K562 (cell line): ENCODE measurements around the gene NEDD9. TPM values are rescaled to one million over a fixed set of nuclear protein-coding genes. Genes with fewer than 3 reads are reported as not detected.
A peak's percentile ranks its signal among the peaks of the same experiment; 100 is the strongest.

Experiments
- BRCA1 ChIP-seq, 2 experiments: fragments of 450-650 bp in 1 of 2; sonication (generic) in 1 of 2; formaldehyde crosslinking in 1 of 2; IDR thresholded peaks; 2 replicates each; pipeline versions ENCODE4 v1.5.0 to v1.6.1; 2017 to 2020; ENCODE audit warnings: mild to moderate bottlenecking in 1 of 2, missing genetic modification reagents in 1 of 2
- CHCHD3 ChIP-seq: fragments of 250-450 bp; sonication (Bioruptor Pico); IDR thresholded peaks from 2 replicates; pipeline ENCODE4 v2.1.2; 2022; ENCODE audit warnings: mild to moderate bottlenecking
- DPF2 ChIP-seq: fragments of 450-650 bp; IDR thresholded peaks from 2 replicates; pipeline ENCODE4 v1.6.1; 2016
- FOXK2 ChIP-seq, 2 experiments: fragments of 450-650 bp; IDR thresholded peaks in 1 of 2; conservative IDR thresholded peaks in 1 of 2; 2 replicates each; pipeline ENCODE4 v1.6.1; 2016; ENCODE audit warnings: low read depth in 2 of 2, mild to moderate bottlenecking in 1 of 2
- JUNB ChIP-seq: fragments of 450-650 bp; formaldehyde crosslinking; conservative IDR thresholded peaks from 2 replicates; pipeline ENCODE4 v1.4.0; 2020; ENCODE audit warnings: mild to moderate bottlenecking
- KAT8 ChIP-seq: fragments of 450-650 bp; IDR thresholded peaks from 2 replicates; pipeline ENCODE4 v1.6.1; 2016; ENCODE audit warnings: low read depth, mild to moderate bottlenecking
- LEF1 ChIP-seq: fragments of 450-650 bp; IDR thresholded peaks from 2 replicates; pipeline ENCODE4 v1.6.1; 2016; ENCODE audit warnings: mild to moderate bottlenecking
- MTA1 ChIP-seq: fragments of 450-650 bp; IDR thresholded peaks from 2 replicates; pipeline ENCODE4 v1.6.1; 2017; ENCODE audit warnings: borderline replicate concordance
- NFE2 ChIP-seq: IDR thresholded peaks from 2 replicates; pipeline ENCODE4 v1.6.1; 2014; ENCODE audit warnings: antibody characterized with exemption, low read depth
- NR2C2 ChIP-seq, 2 experiments: fragments of 200-800 bp in 1 of 2; sonication (Bioruptor generic) in 1 of 2; sonication (generic) in 1 of 2; formaldehyde crosslinking in 1 of 2; IDR thresholded peaks; 2 replicates each; pipeline versions ENCODE4 v1.6.1 to v1.8.0; 2016 to 2022; ENCODE audit warnings: mild to moderate bottlenecking in 1 of 2, missing compliant biosample characterization in 1 of 2, missing genetic modification characterization in 1 of 2, missing genetic modification reagents in 1 of 2
- PHF8 ChIP-seq: fragments of 200-600 bp; sonication (generic); IDR thresholded peaks from 2 replicates; pipeline ENCODE4 v1.6.1; 2012; ENCODE audit warnings: mixed run types, mild to moderate bottlenecking, inconsistent platforms, low read length, moderate library complexity, borderline replicate concordance
- POLR2A ChIP-seq: fragments of 450-650 bp; conservative IDR thresholded peaks from 2 replicates; pipeline ENCODE4 v1.6.1; 2016
- SP1 ChIP-seq: sonication (generic); formaldehyde crosslinking; IDR thresholded peaks from 2 replicates; pipeline ENCODE4 v1.8.1; 2022; ENCODE audit warnings: mild to moderate bottlenecking, missing genetic modification reagents
- TBL1XR1 ChIP-seq, 2 experiments: IDR thresholded peaks; 2 replicates each; pipeline ENCODE4 v1.6.1; 2012; ENCODE audit warnings: improper control_type of control experiment in 2 of 2, low read length in 2 of 2, mild to moderate bottlenecking in 1 of 2
- ZZZ3 ChIP-seq: fragments of 450-650 bp; IDR thresholded peaks from 2 replicates; pipeline ENCODE4 v1.6.1; 2016; ENCODE audit warnings: antibody characterized with exemption, mild to moderate bottlenecking, moderate library complexity
- polyA plus RNA-seq, 8 experiments: library from polyadenylated mRNA; depleted of rRNA in 4 of 8; stranded (reverse) in 5 of 8; unstranded in 3 of 8; fragments of >200 nt; fragmentation: Nextera tagmentation in 2 of 8; fragmentation: Illumina TruSeq in 1 of 8; extraction: Ambion mirVana in 2 of 8; extraction: Trizol in 1 of 8; gene quantifications; 2 replicates each; pipeline versions ENCODE4 v1.2.1 to v1.2.3, GENCODE V29; 2011 to 2014; ENCODE audit warnings: inconsistent platforms in 1 of 8, missing spikeins in 1 of 8
- total RNA-seq, 7 experiments: library from RNA; depleted of rRNA in 6 of 7; stranded (reverse); fragments of >200 nt in 6 of 7; fragmentation: Illumina TruSeq in 2 of 7; extraction: Trizol in 2 of 7; gene quantifications; 2 replicates each; pipeline versions ENCODE4 v1.2.1 to v1.2.3, GENCODE V29; 2011 to 2021; ENCODE audit warnings: low replicate concordance in 1 of 7
- TF ChIP-seq, protein P1 (sequence below): fragments of 450-650 bp; IDR thresholded peaks from 2 replicates; pipeline ENCODE4 v1.6.1; 2016; ENCODE audit warnings: missing biosample characterization, missing genetic modification characterization
- TF ChIP-seq, protein P2 (sequence below): fragments of 450-650 bp; formaldehyde crosslinking; IDR thresholded peaks from 2 replicates; pipeline ENCODE4 v1.4.0; 2020; ENCODE audit warnings: mild to moderate bottlenecking, mixed read lengths
- TF ChIP-seq, protein P3 (sequence below): IDR thresholded peaks from 3 replicates; pipeline ENCODE4 v1.6.1; 2011; ENCODE audit warnings: borderline replicate concordance, mild to moderate bottlenecking; ENCODE audit not compliant: insufficient read length, insufficient read depth
- TF ChIP-seq, protein P4 (sequence below): fragments of 450-650 bp; IDR thresholded peaks from 2 replicates; pipeline ENCODE4 v1.6.1; 2018; ENCODE audit warnings: mild to moderate bottlenecking, low read depth; ENCODE audit not compliant: partially characterized antibody

Gene NEDD9
- total and polyA plus RNA-seq, 9 of the 15 experiments (the other 6 are each of a cell fraction or from before 2014, with no cell fraction given) = 0.04 to 0.18 (median 0.15) TPM; not detected in 6

DNA sequence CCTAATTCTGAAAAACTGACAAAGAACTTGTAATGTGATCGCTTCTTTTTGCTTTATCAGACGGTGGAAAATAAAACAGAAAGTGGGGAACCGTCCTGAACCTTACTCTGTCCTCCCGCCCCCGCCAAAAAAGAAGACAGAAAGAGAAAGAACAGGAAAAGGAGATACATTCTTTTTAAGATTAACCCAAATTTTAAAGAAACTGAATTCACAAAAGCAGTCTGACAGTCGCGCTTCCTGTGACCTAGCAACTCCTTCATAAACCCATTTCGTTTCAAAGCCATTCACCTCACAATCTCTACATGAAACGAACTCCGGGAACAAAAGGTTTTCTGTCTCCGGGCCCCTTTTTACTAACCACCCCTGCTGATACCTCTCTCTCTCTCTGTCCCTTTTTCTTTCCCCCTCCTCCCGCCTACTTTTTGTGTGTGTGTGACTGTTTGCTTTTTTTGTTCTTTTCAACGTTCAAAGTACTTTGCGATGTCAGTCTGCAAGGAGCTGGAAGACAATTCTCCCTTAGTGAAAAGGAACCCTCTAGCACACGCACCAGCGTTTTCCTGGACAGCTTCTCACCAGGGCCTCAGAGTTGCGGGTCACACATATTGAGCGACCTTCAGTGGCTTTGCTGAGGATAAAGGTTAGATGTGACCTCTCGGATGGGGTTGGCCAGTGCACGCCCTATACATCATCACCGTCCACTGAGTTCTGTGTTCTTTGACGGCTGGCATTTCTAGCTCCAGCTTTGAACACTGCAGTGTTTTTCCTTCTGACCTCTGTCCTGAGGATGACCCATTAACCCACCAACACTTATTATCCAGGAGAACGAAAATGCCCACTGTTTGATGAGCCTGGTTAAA, 530 bp upstream of the NEDD9 start (continued):
- no peak for TF ChIP-seq NR2C2 (CRISPR knock-in tag; IDR thresholded peaks at IDR 0.05)
- no peak for TF ChIP-seq NR2C2 (tag; IDR thresholded peaks at IDR 0.05)
- TF ChIP-seq NFE2 = 0 out of 2 replicates have a peak, but pooled peaks have one; percentile 2
- TF ChIP-seq, protein P1, sequence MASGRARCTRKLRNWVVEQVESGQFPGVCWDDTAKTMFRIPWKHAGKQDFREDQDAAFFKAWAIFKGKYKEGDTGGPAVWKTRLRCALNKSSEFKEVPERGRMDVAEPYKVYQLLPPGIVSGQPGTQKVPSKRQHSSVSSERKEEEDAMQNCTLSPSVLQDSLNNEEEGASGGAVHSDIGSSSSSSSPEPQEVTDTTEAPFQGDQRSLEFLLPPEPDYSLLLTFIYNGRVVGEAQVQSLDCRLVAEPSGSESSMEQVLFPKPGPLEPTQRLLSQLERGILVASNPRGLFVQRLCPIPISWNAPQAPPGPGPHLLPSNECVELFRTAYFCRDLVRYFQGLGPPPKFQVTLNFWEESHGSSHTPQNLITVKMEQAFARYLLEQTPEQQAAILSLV (tag) = no peak
- 0 out of 2 replicates have a peak, but pooled peaks have one; percentile 25 for TF ChIP-seq LEF1
- 0 out of 2 replicates have a peak, but pooled peaks have one; percentile 44 for TF ChIP-seq SP1
- TF ChIP-seq, protein P2, sequence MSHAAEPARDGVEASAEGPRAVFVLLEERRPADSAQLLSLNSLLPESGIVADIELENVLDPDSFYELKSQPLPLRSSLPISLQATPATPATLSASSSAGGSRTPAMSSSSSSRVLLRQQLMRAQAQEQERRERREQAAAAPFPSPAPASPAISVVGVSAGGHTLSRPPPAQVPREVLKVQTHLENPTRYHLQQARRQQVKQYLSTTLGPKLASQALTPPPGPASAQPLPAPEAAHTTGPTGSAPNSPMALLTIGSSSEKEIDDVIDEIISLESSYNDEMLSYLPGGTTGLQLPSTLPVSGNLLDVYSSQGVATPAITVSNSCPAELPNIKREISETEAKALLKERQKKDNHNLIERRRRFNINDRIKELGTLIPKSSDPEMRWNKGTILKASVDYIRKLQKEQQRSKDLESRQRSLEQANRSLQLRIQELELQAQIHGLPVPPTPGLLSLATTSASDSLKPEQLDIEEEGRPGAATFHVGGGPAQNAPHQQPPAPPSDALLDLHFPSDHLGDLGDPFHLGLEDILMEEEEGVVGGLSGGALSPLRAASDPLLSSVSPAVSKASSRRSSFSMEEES (CRISPR knock-in tag) = no peak
- TF ChIP-seq, protein P3, sequence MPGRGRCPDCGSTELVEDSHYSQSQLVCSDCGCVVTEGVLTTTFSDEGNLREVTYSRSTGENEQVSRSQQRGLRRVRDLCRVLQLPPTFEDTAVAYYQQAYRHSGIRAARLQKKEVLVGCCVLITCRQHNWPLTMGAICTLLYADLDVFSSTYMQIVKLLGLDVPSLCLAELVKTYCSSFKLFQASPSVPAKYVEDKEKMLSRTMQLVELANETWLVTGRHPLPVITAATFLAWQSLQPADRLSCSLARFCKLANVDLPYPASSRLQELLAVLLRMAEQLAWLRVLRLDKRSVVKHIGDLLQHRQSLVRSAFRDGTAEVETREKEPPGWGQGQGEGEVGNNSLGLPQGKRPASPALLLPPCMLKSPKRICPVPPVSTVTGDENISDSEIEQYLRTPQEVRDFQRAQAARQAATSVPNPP = no peak
- TF ChIP-seq CHCHD3 (CRISPR knock-in tag) = no peak
- no peak for TF ChIP-seq KAT8
- peak in 1 of 2 experiments; percentile 50; a peak in 1 of 4 replicates for TF ChIP-seq TBL1XR1 (IDR thresholded peaks at IDR 0.05; ENCODE audit: low read length in 2 of 2)
- TF ChIP-seq FOXK2 (conservative IDR thresholded peaks at IDR 0.05 in 1 of 2, IDR thresholded peaks at IDR 0.05 in 1 of 2; ENCODE audit: low read depth in 2 of 2) = 0 out of 4 replicates have a peak, but pooled peaks of 1 of the 2 experiments have one; percentile 7
- no peak for TF ChIP-seq BRCA1 (IDR thresholded peaks at IDR 0.05)
- TF ChIP-seq BRCA1 (CRISPR knock-in tag; IDR thresholded peaks at IDR 0.05) = no peak
- no peak for TF ChIP-seq POLR2A
- 0 out of 2 replicates have a peak, but pooled peaks have one; percentile 16 for TF ChIP-seq PHF8
- TF ChIP-seq DPF2 = peak; percentile 72
- no peak for TF ChIP-seq JUNB (CRISPR knock-in tag)
- TF ChIP-seq ZZZ3 = no peak
- TF ChIP-seq, protein P4, sequence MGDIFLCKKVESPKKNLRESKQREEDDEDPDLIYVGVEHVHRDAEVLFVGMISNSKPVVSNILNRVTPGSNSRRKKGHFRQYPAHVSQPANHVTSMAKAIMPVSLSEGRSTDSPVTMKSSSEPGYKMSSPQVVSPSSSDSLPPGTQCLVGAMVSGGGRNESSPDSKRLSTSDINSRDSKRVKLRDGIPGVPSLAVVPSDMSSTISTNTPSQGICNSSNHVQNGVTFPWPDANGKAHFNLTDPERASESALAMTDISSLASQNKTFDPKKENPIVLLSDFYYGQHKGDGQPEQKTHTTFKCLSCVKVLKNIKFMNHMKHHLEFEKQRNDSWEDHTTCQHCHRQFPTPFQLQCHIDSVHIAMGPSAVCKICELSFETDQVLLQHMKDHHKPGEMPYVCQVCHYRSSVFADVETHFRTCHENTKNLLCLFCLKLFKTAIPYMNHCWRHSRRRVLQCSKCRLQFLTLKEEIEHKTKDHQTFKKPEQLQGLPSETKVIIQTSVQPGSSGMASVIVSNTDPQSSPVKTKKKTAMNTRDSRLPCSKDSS = no peak
- TF ChIP-seq MTA1 = 0 out of 2 replicates have a peak, but pooled peaks have one; percentile 64
